RPMI8226 (cell line): ENCODE measurements around the gene DIS3L.
"Not testable (repeated sequence)": the region's sequence is repeated elsewhere in the genome, so short reads cannot be mapped to it uniquely, and the experiment has no call there.

Source experiments
- DNase-seq: peaks from one replicate; pipeline ENCODE4 v3.0.0-alpha.2; 2015

The DIS3L gene

GRCh38 chr15:66312144-66312543 lies 18.8 kb downstream of the DIS3L start:
- DNase-seq: no peak

DNA sequence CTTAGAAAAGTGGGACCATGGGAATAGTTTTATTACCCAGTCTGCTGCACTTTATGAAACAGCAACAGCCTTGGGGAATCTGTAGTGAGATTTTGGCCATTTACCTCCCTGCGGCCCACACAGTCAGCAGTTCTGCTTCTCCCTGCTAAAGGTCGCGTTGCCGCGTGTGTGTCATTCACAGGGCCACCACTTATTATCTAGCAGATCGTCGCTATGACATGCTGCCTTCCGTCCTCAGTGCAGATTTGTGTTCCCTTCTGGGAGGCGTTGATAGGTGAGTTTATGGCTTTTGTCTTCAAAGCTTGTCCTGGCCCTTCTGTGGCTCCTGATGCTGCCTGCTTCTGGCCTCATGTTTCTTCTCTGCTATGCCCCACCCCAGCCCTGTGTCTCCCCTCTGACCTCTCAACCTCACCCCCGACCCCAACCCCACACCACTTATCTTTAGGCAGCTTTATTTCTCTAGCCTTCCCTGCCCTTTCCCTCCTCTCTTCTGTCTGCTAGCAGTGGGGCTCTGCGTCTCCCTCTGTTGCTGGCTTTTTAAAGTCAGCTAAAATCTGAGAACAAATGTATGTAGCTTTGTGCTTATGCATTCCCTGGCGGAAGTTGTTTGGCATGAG lies 30.1 kb downstream of the DIS3L start:
- DNase-seq: no peak

DNA sequence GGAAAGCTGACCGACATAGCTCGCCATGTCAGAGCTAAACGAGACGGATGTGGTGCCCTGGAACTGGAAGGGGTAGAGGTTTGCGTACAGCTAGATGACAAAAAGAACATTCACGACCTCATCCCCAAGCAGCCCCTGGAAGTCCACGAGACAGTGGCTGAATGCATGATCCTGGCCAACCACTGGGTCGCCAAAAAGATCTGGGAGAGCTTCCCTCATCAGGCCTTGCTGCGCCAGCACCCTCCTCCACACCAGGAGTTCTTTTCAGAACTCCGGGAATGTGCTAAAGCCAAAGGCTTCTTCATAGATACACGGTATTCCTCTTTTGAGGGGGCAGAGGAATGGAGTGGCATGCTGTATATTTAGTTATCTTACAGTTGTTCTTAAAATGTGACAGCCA lies 32.7 kb downstream of the DIS3L start:
- DNase-seq: no peak

DNA sequence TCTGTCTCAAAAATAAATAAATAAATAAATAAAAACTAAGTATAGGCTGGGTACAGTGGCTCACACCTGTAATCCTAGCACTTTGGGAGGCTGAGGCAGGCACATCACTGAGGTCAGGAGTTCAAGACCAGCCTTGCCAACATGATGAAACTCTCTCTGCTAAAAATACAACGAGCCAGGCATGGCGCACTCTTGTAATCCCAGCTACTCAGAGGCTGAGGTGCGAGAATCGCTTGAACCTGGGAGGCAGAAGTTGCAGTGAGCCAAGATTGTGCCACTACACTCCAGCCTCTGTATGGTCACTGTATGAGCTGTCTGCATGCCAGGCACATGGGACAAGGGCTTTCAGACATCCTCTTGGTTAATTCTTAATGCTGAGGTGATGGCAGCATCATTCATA lies 34.4 kb downstream of the DIS3L start:
- DNase-seq: no peak

DNA sequence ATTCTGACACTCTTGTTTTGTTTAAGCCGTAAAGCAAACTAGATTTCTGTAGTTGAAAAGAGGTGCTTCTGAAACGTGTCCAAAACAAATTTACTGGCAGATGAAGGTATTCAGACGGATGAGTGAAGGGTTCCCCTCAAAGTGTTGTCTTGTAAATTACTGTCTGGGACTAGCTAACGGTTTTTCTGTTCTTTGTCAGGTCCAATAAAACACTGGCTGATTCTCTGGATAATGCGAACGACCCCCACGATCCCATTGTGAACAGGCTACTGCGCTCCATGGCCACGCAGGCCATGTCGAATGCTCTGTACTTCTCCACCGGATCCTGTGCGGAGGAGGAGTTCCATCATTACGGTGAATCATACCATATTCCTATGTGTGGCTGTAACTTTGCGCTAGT lies 35.4 kb downstream of the DIS3L start:
- DNase-seq: no peak

DNA sequence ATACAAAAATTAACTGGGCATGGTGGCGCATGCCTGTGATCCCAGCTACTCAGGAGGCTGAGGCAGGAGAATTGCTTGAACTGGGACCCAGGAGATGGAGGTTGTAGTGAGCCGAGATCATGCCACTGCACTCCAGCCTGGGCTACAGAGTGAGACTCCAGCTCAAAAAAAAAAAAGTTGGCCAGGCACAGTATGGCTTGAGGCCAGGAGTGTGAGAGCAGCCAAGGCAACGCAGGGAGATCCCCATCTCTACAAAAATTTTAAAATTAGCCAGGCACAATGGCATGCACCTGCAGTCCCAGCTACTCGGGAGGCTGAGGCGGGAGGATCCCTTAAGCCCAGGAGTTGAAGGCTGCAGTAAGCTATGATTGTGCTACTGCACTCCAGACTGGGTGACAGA lies 55.2 kb downstream of the DIS3L start:
- DNase-seq: not testable (repeated sequence)

DNA sequence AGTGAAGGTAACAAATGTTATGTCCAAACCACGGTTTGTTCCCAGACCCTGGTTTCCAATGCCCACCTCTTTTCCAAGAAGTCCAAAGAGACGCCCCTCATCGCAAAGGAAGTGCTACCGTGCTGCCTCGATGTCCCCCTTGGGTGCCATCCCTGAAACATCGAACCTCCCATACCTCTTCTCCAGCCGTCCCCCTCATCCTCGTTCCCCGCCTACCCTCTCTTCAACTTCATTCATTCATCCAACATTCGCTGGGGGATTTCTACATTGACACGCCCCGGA lies 62.6 kb downstream of the DIS3L start:
- no peak for DNase-seq

GRCh38 chr15:66356359-66357236 lies 63.2 kb downstream of the DIS3L start, which contains the start of gene TIPIN:
Gene TIPIN (minus strand): TSS chr15:66356685. CDS start chr15:66352947, 3,738 bp downstream.
- peak; percentile 100 for DNase-seq

GRCh38 chr15:66359740-66360139 lies 66.4 kb downstream of the DIS3L start:
- DNase-seq: no peak

DNA sequence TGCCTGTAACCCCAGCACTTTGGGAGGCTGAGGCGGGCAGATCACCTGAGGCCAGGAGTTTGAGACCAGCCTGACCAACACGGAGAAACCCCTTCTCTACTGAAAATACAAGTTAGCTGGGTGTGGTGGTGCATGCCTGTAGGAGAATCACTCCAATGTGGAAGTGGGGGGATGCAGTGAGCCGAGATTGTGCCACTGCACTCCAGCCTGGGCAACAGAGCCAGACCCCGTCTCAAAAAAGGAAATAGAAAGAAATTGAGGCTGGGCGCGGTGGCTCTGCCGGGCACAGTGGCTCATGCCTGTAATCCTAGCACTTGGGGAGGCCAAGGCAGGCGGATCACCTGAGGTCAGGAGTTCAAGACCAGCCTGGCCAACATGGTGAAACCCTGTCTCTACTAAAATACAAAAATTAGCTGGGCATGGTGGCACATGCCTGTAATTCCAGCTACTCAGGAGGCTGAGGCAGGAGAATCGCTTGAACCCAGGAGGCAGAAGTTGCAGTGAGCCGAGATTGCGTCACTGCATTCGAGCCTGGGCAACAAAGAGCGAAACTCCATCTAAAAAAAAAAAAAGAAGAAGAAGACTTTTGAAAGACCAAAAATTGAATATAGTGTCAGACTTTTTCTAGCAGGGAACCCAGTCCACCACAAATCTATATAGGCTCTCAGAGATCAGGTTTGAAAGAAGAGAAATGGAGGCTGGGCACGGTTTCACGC lies 68.5 kb downstream of the DIS3L start:
- not testable (repeated sequence) for DNase-seq

DNA sequence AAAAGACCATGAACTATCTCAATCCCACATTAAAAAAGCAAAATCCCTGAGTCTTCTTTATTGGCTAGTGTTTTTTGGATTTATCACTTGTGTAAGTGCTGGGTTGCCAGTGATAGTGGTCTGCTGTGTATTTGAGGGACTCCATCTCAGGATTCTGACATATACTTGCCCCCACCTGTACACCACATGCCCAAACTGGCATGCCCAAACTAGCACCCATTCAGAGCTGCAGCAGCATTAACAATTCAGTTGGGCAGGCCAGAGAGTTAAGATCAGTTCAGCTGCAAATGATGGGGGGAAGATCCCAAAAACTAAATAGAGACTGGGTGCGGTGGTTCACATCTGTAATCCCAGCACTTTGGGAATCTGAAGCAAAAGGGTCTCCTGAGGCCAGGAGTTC lies 69.4 kb downstream of the DIS3L start:
- no peak for DNase-seq

DNA sequence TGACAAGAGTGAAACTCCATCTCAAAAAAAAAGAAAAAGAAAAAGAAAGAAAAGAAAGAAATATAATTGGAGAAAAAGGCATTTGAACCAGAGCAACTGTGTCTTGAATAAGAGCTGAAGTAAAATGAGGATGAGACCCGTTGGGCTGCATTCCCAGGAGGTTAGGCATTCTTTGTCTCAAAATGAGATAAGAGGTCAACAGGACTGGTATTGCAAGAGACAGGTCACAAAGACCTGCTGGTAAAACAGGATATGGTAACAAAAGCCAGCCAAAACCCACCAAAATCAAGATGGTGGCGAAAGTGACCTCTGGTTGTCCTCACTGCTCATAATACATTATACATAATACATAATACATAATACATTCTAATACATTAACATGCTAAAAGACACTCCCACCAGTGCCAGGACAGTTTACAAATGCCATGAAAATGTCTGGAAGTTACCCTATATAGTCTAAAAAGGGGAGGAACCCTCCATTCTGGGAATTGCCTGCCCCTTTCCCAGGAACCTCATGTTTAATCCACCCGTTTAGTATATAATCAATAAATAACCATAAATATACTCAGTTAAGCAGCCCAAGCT lies 71.7 kb downstream of the DIS3L start:
- DNase-seq: no peak

DNA sequence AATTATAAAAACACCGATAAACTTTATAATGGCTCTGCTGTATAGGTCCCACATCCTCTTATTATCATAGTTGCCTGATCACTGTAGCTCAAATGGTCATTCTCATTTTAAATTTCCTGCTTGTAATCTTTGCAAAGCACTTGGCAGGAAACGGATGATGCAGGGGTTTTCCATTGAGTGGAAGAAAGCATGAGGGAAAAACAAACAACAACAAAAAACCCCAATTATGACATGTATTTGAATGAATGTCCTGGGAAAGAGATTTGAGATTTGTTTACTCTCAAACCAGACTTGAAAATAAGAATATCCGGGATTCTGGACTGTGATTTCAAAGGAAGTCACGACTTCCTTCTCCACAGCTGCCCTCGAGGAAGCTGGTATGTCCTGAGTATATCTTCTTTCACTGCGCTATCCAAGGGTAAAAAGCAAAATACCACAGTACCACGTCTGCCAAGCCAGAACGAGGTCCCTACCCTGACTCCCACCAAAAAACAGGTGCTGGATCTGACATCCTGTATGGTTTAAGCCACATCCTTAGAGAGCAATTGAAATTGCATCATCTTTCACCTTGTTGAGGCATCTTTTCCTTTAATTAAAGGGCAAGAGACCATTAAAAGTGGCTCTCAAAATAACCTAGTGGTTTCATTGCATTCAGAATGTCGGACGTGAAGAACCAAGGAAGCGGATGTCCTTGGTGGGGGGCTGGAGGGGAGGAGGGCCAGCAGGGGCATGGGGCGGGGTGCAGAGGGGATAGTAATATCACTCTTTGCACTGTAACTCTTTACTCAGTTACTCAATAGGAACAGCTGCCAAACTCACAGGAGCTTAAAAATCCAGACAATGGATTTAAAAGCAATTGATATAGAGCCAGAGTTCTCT lies 76.6 kb downstream of the DIS3L start:
- DNase-seq: no peak

DNA sequence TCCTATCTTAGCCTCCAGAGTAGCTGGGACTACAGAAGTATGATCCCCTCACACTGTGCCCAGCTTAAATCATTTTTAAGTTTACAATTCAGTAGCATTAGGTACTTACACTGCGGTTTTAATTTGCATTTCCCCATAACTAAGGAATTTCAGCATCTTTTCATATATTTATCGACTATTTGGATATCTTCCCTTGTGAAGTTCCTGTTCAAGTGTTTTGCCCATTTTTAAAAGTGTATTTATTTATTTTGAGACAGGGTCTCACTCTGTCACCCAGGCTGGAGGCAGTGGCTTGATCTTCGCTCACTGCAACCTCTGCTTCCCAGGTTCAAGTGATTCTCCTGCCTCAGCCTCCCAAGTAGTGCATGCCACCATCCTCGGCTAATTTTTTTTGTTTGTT lies 80.8 kb downstream of the DIS3L start:
- DNase-seq: no peak

- DNase-seq: no peak
Observed at GRCh38 chr15:66378814-66379430, 85.6 kb downstream of the DIS3L start.

DNA sequence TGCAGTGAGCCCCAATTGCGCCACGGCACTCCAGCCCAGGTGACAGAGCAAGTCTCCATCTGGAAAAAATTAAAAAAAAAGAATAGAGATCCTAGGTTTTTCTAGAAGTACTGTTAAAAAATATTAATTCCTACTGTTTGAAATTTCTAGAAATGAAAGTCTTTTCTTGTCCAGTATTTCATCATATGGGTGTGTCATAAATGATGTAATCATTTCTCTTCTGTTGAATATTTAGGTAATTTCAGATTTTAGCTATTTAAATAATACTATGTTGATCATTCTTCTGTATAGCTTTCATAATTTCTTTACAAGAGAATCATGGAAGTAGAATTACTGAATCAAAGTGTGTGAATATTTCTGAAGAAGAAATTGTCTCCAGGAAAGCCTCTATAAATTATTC lies 88.0 kb downstream of the DIS3L start:
- not testable (repeated sequence) for DNase-seq
